ELR (cell line): ENCODE measurements around the gene CRY1.

Experiments
- DNase-seq: peaks from one replicate; pipeline ENCODE4 v3.0.0-alpha.2; 2015; ENCODE audit warnings: low read depth

CRY1 gene

DNA sequence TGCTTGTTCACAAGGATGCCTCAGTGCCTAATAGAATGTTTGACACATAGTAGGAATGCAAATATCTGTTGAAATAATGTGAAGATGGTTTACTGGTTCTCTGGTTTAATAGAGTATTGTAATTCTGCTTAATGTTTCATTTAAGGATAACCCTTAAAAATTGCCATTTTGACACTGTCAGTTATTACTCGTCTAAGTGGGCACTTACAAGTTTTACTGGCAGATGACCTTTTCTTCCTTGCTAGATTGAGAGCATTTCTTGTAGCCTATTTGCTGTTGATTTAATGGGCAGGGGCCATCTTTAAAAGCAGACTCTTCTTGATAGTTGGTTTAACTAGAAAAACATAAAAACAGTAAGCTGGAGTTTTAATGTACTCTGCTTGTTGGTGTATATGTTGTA, 135.8 kb downstream of the CRY1 start:
- DNase-seq: peak; percentile 25

DNA sequence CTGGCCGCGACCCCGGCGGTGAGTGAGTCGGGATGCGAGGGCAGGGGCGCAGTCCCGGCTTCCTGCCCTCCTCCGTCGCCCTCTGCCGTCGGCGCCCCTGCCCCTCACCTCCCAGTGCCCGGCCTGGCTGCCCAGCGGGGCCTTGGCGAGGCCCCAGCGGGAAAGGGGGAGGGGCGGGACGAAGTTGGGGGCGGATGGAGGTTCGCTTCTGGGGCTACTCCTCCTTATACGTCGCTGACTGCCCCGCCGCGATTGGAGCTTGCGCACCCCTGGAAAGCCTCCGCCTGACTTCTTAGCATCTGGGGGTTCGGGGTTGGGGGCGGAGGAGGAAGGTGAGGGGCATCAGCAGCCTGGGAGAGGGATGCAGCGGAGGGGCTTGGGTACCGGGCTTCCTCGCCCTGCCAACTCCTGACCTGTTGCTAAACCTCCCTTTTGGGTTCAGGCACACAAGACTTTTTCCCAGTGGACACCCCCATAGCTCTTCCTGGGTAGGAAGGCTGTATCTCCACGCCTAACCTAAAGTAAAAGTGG, 137.2 kb downstream of the CRY1 start:
- peak; percentile 76 for DNase-seq

DNA sequence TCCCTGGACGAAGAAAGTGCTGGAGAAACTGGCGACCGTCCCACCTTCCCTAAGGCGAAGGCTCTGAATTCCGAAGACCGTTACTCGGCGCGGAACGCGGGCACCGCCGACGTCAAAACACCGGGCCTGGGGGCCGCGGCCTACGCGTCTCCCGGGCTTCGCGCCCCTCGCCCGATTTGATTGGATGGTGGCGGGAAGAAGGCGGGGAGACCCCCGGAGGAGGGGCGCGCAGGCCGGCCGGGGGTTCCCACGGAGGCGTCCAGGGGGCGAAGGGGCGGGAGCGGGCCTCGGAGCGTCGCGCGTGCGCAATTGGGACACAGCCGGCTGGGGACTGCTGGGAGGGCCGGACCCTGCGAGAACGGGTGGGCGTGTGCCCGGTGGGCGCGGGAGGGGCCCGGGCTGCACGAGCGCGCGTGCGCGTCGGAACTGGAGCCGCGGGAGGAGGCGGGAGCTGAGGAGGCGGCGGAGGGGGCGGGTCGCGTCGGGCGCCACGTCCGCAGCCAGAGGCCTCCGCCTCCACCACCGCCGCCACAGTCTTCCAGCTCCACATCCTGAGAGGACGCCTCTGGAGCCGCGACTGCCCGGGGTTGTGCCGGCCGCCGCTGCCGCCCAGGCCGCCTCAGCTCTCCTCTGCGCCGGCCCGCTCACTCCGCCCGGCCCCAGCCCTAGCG, 137.8 kb downstream of the CRY1 start, which contains the start of gene TMEM263:
TSS of gene TMEM263 (plus strand) at position 531 of the 671 bp plus-strand sequence. CDS start 11,210 bp downstream, outside the sequence.
- DNase-seq: peak; percentile 96

DNA sequence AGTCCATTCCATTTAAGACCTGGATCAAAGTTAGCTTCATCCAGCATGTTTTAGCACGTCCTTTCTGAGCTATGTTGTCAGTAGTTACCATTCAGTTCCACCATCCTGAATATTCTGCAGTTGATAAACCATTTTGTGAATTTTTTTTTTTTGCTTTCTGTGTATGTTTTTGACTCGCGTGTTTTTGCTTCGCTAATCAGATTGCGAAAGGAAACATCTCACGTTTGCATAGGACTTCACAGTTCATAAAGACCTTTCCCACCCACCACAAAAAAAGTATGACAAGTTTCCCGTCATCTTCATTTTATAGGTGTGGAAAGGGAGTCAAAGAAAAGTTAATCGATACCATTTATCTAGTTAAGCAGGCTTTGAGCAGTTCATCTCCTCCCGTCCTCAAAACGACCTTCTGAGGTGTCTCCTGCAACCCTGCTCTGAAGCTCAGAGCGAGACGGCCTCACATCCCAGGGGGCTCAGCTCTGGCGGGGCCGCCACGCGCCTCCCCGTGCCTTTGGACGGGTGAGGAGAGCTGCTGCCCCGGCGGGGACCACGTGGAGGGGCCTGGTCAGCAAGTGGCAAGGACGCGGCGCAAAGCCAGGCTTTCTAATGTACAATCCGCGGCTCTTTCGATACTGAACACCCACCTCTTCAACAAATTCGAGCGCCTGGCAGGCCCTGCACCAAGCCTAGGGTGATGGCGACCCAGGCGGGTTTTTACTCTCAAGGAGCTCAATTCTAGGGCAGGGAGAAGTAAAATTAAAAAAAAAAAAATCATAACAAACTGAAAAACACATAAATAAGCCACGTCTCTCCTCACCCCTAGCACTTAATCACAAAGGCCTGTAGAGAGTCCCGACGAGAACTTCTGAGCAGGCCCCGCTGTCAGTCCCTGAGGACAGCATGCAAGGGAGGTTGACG, 138.6 kb downstream of the CRY1 start:
- DNase-seq: peak; percentile 56

DNA sequence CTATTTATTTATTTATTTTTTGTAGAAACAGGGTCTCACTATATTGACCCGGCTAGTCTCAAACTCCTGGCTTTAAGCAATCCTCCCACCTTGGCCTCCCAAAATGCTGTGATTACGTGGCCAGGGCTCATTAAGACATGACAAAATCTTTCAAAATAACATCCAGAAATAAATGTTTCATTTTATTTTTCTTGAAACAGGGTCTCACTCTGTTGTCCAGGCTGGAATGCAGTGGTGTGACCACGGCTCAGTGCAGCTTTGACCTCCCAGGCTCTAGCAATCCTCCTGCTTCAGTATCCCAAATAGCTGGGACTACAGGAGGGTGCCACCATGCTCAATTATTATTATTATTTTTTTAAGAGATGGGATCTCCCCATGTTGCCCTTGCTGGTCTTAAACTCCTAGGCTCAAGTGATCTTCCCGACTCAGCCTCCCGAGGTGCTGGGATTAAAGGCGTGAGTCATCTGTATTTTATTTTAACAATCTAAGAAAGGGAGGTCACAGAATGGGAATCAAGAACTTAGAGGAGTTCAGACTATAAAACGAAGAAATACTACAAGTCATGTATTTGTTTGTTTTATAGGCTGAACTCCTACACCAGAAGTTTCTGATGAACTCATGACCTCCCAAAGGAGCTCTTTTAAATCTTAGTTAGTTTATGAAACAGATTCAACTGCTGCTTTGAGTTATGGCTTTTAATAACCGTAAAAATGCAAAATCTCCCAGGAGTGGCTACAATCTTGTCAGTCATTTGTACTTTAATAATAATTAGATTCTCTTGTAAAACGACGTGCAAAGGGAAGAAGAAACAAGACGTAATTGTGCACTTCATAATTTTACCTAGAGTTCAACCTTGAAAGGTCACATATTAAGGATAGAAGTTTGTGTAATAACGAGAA, 139.7 kb downstream of the CRY1 start:
- peak; percentile 68 for DNase-seq

DNA sequence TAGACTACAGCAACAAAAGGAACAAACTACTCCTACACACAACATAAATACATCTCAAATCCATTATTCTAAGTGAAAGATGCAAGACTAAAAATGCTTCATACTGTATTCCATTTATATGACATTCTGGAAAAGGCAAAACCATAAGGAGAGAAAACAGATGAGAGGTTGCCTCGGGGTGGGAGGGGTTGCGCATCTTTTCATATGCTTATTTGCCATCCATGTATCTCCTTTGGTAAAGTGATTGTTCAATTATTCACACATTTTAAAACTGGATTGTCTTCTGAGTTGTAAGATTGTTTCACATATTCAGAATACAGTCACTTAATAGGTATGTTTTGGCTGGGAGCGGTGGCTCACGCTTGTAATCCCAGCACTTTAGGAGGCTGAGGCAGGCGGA, 142.8 kb downstream of the CRY1 start:
- DNase-seq: no peak

DNA sequence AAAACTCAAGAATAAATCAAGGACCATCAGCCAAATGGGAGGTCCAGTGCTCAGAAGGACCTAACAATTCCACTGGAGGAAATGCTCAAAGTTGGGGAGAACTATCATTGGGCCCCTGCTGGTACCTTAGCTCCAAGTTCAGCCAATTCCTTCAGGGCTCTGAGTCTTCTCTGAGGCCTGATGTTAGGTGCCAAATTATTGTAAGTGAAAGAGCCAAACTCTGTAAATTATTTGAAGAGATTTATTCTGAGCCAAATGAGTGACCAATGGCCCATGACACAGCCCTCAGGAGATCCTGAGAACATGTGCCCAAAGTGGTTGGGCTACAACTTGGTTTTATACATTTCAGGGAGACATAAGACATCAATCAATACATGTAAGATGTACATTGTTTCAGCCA, 145.9 kb downstream of the CRY1 start:
- no peak for DNase-seq

DNA sequence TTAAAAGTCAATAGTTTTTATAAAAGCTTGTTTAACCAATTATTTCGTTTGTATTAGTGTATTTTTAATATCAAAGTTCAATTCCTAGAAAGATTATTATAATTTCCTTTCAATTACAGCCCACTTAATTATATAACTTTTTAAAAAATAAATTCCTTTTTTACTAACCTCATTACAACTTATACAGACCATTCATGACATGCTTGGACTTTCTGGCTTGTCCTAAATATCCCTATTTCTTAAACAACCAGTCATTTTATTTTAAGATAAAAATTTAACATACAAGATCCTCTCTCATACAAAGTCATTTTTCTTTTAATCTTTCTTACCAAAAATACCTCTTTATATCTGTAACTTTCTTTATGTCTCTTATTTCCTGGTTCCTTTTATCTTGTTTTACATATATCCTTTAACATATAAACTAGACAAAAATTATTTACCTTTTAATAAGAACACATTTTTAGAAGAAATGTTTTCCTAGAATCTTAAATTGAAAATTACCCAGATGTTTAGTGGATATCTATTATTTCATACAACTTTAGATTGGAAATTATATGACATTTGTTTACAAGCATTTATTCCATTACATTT, 148.0 kb downstream of the CRY1 start:
- peak; percentile 14 for DNase-seq

DNA sequence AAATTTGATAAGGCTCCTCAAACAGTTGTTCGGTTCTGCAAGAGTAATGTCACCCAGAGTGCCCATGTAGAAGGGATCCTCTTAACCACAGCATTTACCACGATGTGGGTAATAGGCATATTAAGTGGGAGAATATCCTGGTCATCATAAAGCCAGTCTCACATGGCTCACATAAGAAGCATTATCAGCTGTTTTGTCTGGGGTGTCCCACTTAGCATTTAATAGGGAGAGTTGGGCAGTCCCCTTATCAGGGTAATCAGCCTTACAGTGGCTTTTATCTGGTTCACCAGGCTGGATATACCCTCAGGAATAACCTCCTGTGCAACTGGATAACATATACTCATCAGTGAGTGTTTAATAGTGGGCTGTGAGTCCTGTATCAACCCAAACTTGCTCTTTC, 150.6 kb downstream of the CRY1 start:
- no peak for DNase-seq

DNA sequence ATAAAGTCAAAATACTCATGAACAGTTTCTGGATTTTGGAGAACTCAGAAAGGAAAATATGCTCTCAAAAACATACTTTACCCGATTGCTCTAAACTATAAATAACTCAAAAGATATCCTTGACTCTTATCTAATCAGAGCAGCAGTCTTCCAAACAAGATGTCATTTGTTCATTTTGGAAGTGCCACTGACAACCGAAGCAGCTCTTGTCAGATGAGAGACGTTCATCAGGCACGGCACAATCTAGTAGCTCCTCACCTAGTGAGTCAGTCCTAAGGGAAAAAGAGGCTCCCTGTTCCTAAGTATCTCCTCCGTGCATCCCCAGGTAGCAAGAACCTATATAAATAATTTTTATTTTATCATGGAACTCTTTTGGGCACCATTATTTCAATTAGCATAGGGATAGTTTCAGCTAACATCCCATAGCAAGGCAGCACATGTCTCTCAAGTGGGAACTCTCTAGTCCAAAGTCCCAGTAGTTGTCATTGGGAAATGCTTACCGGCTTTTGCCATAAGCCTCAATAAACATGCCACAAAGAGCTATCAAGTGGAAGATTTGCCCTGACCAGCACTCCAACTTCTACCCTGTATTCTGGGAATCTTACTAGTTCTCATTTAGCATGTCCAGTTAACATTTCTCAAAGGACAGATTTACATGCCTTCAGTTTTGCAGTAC, 151.7 kb downstream of the CRY1 start:
- DNase-seq: no peak
